HG02840 (cell line): ENCODE measurements around the gene SMIM29.
A peak's percentile ranks its signal among the peaks of the same experiment; 100 is the strongest.

Source experiments
- ATAC-seq: cut with Tn5 transposase; IDR thresholded peaks from one replicate; pipeline ENCODE4 v1.9.1; 2021; ENCODE audit warnings: mild to moderate bottlenecking, moderate library complexity, moderate number of reproducible peaks; ENCODE audit not compliant: unreplicated experiment, low FRiP score

Gene SMIM29

DNA sequence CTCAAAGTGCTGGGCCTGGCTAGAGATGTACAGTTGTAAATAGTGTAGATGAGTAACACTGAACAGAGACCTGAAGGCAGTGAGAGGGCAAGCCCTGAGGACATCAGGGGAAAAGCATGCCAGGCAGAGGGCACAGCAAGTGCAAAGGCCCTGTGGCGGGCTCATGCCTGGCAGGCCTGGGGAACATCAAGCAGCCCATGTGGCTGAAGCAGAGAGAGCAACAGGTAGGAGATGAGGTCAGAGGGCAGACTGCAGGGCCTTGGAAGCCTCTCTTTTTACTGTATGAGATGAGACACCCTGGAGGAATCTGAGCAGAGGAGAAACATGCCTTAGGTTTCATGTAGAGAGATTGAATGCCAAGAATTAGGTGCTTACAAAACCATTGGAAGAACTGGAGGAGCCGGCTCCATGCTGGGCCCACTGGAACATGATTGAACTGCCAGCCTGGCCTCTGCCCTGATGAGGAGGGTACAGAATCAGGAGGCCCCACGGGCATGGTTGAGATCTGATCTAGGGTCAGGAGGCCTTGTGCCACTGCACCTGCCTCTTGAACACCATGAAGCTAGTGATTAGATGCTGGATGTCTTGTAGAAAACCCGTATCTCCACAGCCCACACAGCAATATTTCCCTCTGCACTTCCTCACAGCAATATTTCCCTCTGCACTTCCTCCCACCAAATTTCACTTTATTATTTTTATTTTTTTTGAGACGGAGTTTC lies 18.0 kb downstream of the SMIM29 start:
- no peak for ATAC-seq

DNA sequence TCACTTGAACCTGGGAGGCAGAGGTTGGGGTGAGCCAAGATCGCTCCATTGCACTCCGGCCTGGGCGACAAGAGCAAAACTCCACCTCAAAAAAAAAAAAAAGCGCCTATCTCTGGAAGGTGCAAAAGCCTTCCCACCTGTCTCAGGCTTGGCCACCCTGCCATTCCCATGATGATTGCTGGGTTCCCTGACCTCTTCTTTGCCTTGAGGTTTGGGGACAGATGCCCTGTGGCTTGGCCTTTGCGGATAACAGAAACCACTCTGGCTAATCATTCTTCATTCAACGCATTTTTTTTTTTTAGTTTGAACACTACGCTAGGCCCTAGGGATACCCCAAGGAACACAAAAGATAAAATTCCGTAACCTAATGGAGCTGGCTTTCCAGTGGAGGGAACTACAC lies 18.9 kb downstream of the SMIM29 start:
- ATAC-seq = no peak

DNA sequence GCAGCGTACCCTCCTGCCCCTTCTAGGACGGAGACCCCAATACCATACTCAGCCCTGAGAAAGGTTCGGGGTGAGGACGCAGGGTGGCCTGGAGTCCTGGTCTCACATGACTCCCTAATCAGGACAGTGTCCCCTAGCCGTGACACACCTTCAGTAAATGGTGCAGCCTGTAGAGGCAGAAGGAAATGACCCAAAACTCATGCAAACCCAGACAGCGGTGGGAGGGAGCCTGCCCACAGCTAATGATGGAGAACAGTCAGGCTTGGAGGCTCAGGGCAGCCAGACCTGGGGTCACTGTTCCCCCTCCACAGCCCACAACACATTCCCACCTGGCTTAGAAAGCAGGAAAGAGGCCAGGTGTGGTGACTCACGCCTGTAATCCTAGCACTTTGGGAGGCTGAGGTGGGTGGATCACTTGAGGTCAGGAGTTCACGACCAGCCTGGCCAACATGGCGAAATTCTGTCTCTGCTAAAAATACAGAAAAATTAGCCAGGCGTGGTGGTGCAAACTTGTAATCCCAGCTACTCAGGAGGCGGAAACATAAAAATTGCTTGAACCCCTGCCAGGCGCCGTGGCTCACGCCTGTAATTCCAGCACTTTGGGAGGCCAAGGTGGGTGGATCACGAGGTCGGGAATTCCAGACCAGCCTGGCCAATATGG lies 20.9 kb downstream of the SMIM29 start:
- no peak for ATAC-seq

DNA sequence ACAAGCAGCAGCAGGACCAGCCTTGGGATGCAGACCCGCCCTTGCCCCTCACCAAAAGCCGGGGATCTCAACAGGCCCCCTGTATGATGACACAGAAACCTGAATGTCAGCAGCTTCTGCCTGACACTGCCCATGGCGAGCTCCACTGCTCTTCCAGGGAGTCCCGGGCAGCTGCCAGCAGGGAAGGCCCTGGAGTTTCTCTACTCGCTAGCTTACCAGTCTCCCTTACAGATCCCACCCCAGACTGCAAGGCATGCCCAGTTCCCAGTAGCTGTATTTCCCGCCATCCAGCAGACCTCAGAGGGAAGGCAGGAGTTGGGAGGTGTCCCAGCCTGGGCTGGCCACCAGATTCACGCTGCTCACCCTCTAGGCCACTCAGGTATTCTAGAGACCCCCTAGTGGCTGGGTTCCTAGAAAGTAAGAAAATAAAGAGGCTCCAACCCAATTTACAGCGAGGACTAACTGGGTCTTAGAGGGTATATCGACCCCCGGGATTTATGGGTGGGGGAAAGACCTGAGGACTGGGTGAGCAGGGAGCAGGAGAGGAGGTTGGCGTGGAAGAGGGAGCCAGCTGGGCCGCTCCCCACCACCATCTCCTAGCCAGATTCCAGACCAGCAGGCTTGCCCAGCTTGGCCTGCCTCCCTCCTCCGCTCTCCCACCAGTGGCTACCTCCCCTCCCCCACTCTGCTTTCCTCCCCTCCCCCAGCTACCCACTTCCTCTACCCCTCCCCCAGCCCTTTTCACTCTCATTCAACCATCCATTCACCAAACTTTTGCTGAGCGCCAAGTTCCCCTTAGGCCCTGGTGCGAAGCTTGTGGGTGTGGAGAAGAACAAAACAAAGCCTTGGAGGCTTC lies 21.8 kb downstream of the SMIM29 start:
- no peak for ATAC-seq

DNA sequence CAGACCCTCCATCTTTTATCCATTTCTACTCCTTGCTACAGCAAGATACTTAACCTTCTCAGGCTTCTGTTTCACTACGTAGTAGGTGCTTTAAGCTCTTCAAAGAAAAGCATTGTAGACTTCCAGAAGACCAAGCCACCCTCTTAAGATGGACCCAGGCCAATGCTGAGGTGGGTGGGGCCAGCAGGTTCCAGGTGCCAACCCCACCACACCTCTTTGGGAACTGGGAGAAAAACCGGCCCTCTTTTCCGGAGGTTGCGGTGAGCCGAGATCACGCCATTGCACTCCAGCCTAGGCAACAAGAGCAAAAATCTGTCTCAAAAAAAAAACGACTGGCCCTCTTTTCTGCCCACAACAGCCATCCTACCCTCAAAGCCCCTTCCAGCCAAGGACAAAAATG lies 22.7 kb downstream of the SMIM29 start:
- ATAC-seq = no peak

DNA sequence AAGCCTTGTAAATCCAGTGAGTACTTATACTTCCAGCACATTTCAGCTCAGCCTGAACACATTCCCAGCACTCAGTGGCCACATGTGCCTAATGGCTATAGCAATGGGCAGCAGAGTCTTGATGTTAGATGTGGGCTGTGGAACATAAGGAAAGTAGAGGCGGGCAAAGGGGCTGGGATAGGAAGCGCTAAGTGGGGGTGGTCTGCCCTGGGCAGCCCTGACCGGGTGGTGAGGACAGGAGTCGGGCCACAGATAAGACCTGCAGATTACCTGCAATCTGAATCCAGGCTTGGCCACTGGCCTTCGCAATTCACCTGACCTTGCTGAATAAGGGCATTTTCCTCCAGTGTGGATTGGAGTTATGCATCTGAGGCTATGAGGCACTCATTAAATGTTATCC lies 23.3 kb downstream of the SMIM29 start:
- ATAC-seq = no peak

DNA sequence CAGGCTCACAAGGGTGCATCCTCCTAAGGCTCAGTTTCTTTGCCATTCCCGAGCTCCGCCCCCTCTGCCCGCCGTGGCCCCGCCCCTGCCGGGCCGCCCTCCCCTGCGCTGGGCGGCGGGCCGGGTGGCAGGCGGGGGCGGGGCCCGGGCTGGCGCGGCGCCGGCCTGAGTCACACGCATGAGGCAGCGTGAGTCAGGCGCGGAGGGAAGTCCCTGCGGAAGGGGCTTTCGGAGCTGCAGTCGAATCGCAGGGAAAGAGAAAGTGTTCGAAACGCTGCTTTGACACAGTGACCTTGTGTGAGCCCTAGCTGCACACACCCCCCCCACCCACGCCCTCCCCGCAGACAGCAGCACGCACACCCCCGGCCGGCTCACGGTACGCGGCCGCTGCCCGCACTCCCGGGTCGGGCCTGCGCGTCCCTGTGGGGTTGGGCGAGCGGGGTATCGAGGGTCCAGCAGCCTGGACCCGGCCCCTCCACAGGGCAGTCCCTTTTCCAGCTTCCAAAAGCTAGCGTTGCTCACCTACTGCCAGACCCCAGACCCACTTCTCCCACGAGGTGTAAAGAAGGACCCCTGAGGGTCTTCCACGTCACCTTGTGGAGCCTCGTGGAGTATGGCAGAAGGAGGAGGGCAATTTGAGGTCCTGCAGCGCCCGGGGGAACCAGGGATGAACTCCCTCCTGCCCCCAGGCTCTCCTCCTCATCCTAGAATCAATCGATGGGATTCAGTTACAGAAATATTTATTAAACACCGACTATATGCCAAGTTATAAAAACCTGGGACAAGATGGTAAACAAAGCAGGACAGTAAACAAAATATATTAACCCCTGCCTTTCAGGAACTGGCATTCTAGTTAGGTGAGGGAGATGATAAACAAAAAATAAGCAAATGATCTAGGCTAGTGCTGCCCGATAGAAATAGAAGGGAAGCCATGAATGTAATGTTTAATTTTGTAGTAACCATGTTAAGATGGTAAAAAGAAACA lies 24.6 kb downstream of the SMIM29 start:
- ATAC-seq = peak; percentile 79

DNA sequence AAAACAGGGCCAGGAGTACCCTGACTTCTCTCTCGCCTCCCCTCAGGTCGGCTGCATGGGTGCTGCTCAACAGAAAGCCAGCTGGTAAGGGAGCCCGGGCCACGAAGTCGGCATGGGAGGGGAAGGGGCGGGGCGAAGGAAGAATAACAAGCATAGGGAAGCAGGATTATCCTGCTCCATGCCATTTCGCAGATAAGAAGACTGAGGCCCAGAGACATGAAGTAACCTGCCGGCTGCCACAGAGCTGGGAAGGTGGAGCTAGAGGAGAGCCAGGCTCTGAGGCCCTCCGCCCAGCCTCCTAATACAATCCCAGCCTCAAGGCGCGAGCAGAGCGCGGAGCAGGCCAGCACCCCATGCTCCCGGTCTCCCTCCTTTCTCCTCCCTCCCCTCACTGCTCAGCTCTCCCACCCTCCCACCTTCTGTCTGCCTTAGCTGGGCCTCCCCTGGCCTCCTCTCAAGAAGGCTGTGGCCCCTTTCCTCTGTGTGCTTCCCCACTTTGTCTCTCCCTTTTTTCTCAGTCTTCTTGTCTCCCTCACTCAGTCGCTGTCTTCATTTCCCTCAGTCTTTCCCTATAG lies 25.3 kb downstream of the SMIM29 start:
- ATAC-seq = peak; percentile 9

DNA sequence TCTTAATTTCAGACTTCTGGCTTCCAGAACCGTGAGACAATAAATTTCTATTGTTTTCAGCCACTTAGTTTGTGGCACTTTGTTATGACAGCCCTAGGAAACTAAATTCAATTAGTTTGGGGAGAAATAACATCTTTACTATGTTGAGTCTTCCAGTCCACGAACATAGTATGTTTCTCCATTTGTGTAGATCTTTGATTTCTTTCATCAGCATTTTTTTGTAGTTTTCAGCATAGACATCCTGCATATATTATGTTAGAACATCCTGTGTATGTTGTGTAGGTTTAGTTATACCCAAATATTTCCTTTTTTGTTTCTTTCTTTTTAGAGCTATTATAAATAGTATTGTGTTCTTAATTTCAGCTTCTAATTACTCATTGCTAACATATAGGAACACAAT lies 30.1 kb downstream of the SMIM29 start:
- no peak for ATAC-seq

DNA sequence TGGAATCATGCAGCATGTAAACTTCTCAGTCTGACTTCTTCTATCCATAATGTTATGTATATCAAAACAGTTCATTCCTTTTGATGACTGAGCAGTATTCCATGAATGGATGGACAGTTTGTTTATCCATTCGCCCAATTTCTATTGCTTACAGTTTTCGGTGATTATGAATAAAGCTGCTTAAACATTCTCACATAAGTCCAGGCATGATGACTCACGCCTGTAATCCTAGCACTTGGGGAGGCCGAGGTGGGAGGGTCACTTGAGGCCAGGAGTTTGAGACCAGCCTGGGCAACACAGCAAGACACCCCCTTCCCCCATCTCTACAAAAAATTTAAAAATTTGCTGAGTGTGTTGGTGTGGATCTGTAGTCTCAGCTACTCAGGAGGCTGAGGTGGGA lies 35.0 kb downstream of the SMIM29 start:
- no peak for ATAC-seq

DNA sequence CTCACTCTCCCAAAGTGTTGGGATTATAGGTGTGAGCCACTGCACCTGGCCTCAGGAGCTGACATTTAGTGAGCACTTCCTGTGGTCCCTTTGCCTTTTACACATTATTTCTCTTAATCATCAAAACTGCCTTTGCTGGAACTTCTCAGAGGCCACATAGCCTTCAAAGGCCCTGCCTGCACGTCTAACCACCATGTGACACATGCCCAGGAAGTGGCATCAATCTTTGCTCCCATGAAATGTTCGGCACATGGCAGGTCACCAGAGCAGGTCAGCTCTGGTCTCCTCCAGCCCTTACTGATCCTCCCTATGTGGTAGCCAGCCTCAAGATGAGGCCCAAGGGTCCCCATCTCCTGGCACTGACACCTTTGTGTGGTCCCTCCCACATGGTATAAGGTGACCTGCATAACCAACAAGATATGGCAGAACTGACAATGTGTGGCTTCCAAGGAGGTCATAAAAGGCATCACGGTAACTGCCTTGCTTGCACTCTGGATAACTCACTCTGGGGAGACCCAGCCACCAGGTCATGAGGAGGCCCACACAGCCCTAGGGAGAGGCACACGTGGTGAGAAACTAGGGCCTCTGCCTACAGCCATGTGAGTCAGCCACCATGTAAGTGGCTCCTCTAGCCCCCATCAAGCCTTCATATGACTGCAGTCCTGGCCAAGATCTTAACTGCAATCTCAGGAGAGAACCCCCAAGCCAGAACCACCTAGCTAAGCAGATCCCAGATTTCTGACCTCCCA lies 40.9 kb downstream of the SMIM29 start:
- no peak for ATAC-seq

DNA sequence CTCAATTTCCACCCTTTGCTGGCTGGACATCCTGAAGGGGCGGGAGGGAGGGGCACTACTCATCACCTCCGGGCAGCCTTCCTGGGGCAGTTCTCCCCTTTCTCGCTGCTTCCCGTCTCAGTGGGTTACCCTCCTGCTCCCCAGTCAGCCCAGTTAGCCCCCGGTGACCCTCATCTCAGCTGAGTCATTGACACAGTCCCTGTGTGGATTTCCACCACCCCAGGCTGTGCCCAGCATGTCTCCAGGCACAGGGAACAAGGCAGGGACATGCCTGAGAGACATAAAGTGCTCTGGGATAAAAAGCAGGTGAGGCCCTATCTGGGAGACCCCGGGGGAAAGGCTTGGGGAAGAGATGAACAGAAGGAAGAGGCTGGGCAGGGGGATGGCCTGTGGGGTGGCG lies 42.1 kb downstream of the SMIM29 start:
- ATAC-seq = no peak

DNA sequence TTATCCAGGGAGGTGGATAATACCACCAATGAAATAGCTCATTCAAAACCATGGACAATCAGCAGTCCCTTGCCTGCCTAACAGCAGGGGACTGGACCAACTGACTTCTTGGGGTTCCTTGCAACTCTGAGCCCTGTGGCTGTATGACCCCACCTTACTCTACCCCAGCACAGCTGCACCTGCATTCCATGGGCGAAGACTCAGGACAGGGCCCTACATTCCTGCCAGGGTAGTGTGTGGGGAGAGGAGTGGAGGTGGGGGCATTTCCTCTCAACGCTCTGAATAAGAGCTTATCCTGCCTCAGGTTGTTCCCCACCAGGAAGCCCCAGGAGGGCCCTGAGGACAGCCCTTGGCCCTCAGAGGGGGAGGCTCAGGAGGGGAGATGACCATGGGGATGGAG lies 42.9 kb downstream of the SMIM29 start:
- no peak for ATAC-seq

DNA sequence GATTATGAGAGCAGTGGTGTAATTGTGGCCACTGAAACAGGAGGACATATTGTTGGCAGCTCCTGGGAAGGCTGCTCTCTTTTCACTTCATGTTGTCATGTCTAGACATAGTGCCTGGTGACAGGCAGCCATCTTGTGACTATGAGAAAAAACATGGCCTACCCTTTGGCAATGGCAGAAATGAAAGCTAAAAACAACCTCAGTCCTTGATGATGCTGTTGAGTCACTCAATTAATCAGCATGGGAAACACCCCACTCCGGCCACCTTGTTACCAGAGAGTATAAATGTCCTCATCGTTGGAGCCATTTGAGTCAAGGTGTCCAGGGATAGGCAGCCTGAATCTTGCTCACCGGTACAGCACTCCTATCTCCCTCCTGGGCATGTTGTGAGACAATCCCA lies 43.3 kb downstream of the SMIM29 start:
- ATAC-seq = no peak

DNA sequence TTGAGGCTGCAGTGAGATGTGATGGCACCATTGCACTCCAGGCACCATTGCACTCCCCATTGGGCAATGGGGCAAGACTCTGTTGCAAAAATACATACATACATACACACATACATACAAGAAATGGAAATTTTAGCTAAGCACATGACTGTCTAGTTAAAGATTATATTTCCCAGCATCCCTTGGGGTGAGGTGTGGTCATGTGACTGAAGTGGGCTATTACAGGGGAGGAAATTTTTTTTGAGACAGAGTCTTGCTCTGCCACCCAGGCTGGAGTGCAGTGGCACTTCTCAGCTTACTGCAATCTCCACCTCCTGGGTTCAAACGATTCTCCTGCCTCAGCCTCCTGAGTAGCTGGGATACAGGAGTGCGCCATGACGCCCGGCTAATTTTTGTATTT lies 44.1 kb downstream of the SMIM29 start:
- ATAC-seq = no peak

DNA sequence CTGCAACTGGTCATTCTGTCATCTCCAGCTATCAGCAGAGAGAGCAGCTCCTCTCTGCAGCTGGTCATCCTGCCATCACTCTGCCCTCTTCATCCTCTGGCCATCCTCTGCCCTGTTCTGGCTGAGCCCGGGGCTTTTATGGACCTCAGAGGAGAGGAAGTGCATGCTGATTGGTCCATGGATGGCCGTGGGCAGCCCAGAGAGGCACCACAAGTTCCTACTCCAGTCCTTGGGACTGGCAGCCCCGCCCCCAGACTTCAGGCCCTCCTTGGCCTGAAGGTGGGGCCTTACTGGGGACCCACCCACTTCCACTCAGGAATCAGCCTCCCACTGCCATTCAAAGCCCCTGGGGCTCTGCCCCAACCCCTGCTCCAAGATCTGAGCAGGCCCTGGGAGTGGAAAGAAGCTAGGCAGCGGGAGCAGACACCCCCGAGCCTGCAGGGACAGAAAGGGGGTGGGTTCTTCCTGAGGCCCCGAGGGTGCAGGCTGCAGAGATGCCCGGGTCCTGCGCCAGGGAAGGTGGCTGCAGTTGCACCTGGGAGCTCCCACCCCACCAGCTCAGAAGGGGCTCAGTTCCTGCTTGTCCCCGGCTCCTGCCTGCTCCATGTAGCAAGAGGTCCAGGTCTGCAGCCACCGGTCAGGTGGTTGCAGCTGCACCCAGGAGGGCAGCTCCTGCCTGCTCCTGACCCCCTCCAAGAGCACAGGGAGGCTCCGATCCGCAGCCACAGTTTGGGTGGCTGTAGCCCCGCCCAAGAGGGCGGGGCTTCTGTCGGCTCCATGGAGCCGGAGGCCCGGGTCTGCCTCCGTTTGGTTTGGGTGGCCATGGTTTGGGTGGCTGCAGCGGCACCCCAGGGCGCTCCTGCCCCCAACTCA lies 46.2 kb downstream of the SMIM29 start:
- ATAC-seq = no peak

DNA sequence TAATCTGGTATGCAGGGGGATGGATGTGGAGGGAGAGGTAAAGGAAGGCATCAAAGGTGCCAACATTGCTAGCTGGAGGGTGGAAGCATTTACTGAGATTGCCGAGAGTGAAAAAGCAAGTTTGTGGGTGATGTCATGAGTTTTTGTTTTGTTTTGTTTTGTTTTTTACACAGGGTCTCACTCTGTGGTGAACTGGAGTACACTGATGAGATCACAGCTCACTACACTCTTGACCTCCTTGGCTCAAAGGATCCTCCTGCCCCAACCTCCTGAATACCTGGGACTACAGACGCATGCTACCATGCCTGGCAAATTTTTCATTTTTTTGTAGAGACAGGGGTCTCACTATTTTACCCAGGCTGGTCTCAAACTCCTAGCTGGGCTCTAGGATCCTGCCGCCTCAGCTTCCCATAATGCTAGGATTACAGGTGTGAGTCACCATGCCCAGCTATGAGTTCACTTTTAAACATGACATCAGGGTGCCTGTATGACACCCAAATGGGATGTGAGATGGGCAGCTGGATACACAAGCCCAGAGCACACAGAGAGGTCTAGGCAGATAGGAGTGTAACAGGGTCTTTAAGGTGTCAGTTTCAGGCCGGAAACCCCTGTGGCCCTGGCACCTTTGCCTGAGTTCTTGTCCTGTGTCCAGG lies 47.2 kb downstream of the SMIM29 start:
- ATAC-seq = no peak
